ENCODE measurements around the gene HSD3B7. TPM values are rescaled to one million over a fixed set of nuclear protein-coding genes. Genes with fewer than 3 reads are reported as not detected.

HSD3B7 gene
- total RNA-seq, 1 donor, result 45.6 TPM

- Histone ChIP-seq H3K27me3 (ENCODE audit: insufficient read depth, low read length) (no peaks in the 10 kb centered on the region), H3K4me3 (ENCODE audit: insufficient read depth, low read length) (peak within 1 kb of the TSS; percentile 94), H3K79me2 (ENCODE audit: insufficient read depth, low read length) (peaks cover 27% of the 10 kb centered on the region), H3K4me1 (ENCODE audit: insufficient read depth, low read length) (peaks cover 14% of the 10 kb centered on the region), H3K27ac (ENCODE audit: low read depth, low read length) (peak within 1 kb of the TSS; percentile 96), H3K9me3 (ENCODE audit: low read depth, low read length) (no peaks in the 10 kb centered on the region), H2AFZ (ENCODE audit: low read length) (peak within 1 kb of the TSS; percentile 96), H3K36me3 (ENCODE audit: insufficient read depth, low read length) (peaks cover 35% of the 10 kb centered on the region), H4K20me1 (ENCODE audit: insufficient read depth, low read length) (peaks cover 22% of the 10 kb centered on the region), H3K4me2 (ENCODE audit: insufficient read depth, low read length) (peak within 1 kb of the TSS; percentile 99)
- TF ChIP-seq, protein P1, sequence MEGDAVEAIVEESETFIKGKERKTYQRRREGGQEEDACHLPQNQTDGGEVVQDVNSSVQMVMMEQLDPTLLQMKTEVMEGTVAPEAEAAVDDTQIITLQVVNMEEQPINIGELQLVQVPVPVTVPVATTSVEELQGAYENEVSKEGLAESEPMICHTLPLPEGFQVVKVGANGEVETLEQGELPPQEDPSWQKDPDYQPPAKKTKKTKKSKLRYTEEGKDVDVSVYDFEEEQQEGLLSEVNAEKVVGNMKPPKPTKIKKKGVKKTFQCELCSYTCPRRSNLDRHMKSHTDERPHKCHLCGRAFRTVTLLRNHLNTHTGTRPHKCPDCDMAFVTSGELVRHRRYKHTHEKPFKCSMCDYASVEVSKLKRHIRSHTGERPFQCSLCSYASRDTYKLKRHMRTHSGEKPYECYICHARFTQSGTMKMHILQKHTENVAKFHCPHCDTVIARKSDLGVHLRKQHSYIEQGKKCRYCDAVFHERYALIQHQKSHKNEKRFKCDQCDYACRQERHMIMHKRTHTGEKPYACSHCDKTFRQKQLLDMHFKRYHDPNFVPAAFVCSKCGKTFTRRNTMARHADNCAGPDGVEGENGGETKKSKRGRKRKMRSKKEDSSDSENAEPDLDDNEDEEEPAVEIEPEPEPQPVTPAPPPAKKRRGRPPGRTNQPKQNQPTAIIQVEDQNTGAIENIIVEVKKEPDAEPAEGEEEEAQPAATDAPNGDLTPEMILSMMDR (IDR thresholded peaks at IDR 0.05; ENCODE audit: extremely low read depth, low read depth, low read length), result peak; percentile 3
- peak; percentile 100 for DNase-seq (ENCODE audit: insufficient read length, low spot score, missing footprints)
Observed at GRCh38 chr16:30957456-30958174, 27.4 kb upstream of the HSD3B7 start, which contains the start of gene SETD1A. Gene SETD1A, plus strand, starts transcription at chr16:30957754. Its CDS starts 978 bp downstream, at chr16:30958732.

- Histone ChIP-seq H3K27me3 (ENCODE audit: insufficient read depth, low read length) (no peaks in the 10 kb centered on the region), H3K36me3 (ENCODE audit: insufficient read depth, low read length) (peaks cover 43% of the 10 kb centered on the region), H2AFZ (ENCODE audit: low read length) (peak overlapping the region; percentile 51), H3K4me1 (ENCODE audit: insufficient read depth, low read length) (peaks cover 14% of the 10 kb centered on the region), H3K4me2 (ENCODE audit: insufficient read depth, low read length) (peak overlapping the region; percentile 98), H4K20me1 (ENCODE audit: insufficient read depth, low read length) (peaks cover 19% of the 10 kb centered on the region), H3K9me3 (ENCODE audit: low read depth, low read length) (no peaks in the 10 kb centered on the region), H3K27ac (ENCODE audit: low read depth, low read length) (peak overlapping the region; percentile 71), H3K79me2 (ENCODE audit: insufficient read depth, low read length) (peaks cover 27% of the 10 kb centered on the region), H3K4me3 (ENCODE audit: insufficient read depth, low read length) (peak overlapping the region; percentile 94)
- TF ChIP-seq, protein P1 (IDR thresholded peaks at IDR 0.05; ENCODE audit: extremely low read depth, low read depth, low read length), result no peak
- DNase-seq (ENCODE audit: insufficient read length, low spot score, missing footprints), result peak; percentile 98
Observed at GRCh38 chr16:30958175-30959079, 26.6 kb upstream of the HSD3B7 start.

- peak; percentile 51 for DNase-seq (ENCODE audit: insufficient read length, low spot score, missing footprints)
- no peak overlapping the region for H3K27ac ChIP-seq (ENCODE audit: low read depth, low read length)
- H3K79me2 ChIP-seq (ENCODE audit: insufficient read depth, low read length), result peaks cover 27% of the 10 kb centered on the region
- peaks cover 14% of the 10 kb centered on the region for H3K4me1 ChIP-seq (ENCODE audit: insufficient read depth, low read length)
- TF ChIP-seq, protein P1 (IDR thresholded peaks at IDR 0.05; ENCODE audit: extremely low read depth, low read depth, low read length), result no peak
- peaks cover 16% of the 10 kb centered on the region for H4K20me1 ChIP-seq (ENCODE audit: insufficient read depth, low read length)
- no peaks in the 10 kb centered on the region for H3K9me3 ChIP-seq (ENCODE audit: low read depth, low read length)
- H3K36me3 ChIP-seq (ENCODE audit: insufficient read depth, low read length), result peaks cover 58% of the 10 kb centered on the region
- H2AFZ ChIP-seq (ENCODE audit: low read length), result no peak overlapping the region
- no peaks in the 10 kb centered on the region for H3K27me3 ChIP-seq (ENCODE audit: insufficient read depth, low read length)
- H3K4me2 ChIP-seq (ENCODE audit: insufficient read depth, low read length), result no peak overlapping the region
- H3K4me3 ChIP-seq (ENCODE audit: insufficient read depth, low read length), result no peak overlapping the region
Observed at GRCh38 chr16:30961384-30961783, 23.6 kb upstream of the HSD3B7 start.
